Cerebellar nuclear complex (tissue), 1 donor: ENCODE measurements around the gene FRMD1.

Experiments used
- DNase-seq, 2 experiments: peaks; one replicate each; lab custom pipeline; 2025; lab: John Stamatoyannopoulos, UW

Gene FRMD1

GRCh38 chr6:168026925-168027324, 52.1 kb downstream of the FRMD1 start:
- no peak for DNase-seq

GRCh38 chr6:168025831-168026710, 52.9 kb downstream of the FRMD1 start:
- DNase-seq, result no peak

- DNase-seq, result no peak
These were observed 54.0 kb downstream of the FRMD1 start for GRCh38 chr6:168024951-168025510.

GRCh38 chr6:168022488-168023321, 56.3 kb downstream of the FRMD1 start:
- no peak for DNase-seq

- DNase-seq, result no peak
These were observed 57.4 kb downstream of the FRMD1 start for GRCh38 chr6:168021581-168021980.

- DNase-seq, result no peak
These were observed 58.8 kb downstream of the FRMD1 start for GRCh38 chr6:168020242-168020641.

GRCh38 chr6:168018664-168019063, 60.3 kb downstream of the FRMD1 start:
- DNase-seq, result no peak

- no peak for DNase-seq
These were observed 61.4 kb downstream of the FRMD1 start for GRCh38 chr6:168017629-168018028.

- no peak for DNase-seq
These were observed 62.1 kb downstream of the FRMD1 start for GRCh38 chr6:168016721-168017525.

GRCh38 chr6:168016176-168016620, 62.8 kb downstream of the FRMD1 start:
- no peak for DNase-seq

- no peak for DNase-seq
These were observed 63.4 kb downstream of the FRMD1 start for GRCh38 chr6:168015482-168016175.

- no peak for DNase-seq
These were observed 64.0 kb downstream of the FRMD1 start for GRCh38 chr6:168015009-168015408.

- no peak for DNase-seq
These were observed 64.6 kb downstream of the FRMD1 start for GRCh38 chr6:168014428-168014827.

- DNase-seq, result no peak
These were observed 65.6 kb downstream of the FRMD1 start for GRCh38 chr6:168013250-168013915.

- no peak for DNase-seq
These were observed 66.4 kb downstream of the FRMD1 start for GRCh38 chr6:168012431-168013249.

GRCh38 chr6:168011291-168011690, 67.7 kb downstream of the FRMD1 start:
- no peak for DNase-seq

GRCh38 chr6:168009331-168009730, 69.7 kb downstream of the FRMD1 start:
- DNase-seq, result no peak

- DNase-seq, result no peak
These were observed 71.2 kb downstream of the FRMD1 start for GRCh38 chr6:168007592-168008338.

GRCh38 chr6:168005796-168006195, 73.2 kb downstream of the FRMD1 start:
- no peak for DNase-seq
